ENCODE measurements around the gene KLHL3. TPM values are rescaled to one million over a fixed set of nuclear protein-coding genes. Genes with fewer than 3 reads are reported as not detected.

KLHL3 gene
- polyA plus RNA-seq, 1 experiment = 1.1 TPM

DNA sequence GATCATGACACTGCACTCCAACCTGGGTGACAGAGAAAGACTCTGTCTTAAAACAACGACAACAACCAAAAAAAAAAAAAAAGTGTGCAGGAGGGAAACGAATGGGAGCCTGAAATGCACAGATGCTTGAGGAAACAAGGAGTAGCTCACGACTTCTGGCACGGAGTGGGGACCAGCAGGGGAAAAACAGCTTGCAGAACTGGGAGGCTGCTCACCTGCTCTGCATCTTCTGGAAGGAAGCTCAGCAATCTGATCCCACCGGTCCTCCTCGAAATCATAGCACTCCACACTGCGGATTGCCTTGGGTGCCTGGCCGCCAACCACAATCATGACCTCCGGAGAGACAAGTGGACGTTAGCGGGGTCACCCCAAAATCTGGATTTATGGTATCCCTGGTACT lies 96.2 kb downstream of the KLHL3 start:
- H3K4me3 ChIP-seq (ENCODE audit: low read depth, low read length) = no peak overlapping the region
- 0 out of 2 replicates have a peak, but pooled peaks cover 2% of the 10 kb centered on the region for H3K27me3 ChIP-seq (ENCODE audit: control insufficient read depth, insufficient read depth, low read length)
- CTCF ChIA-PET = interaction anchor here (0.5 to 7.1 kb wide), 7 partner anchors 10 to 103 kb away, joined by 3 to 50 read pairs (median 4); no protein-coding TSS in a partner anchor

DNA sequence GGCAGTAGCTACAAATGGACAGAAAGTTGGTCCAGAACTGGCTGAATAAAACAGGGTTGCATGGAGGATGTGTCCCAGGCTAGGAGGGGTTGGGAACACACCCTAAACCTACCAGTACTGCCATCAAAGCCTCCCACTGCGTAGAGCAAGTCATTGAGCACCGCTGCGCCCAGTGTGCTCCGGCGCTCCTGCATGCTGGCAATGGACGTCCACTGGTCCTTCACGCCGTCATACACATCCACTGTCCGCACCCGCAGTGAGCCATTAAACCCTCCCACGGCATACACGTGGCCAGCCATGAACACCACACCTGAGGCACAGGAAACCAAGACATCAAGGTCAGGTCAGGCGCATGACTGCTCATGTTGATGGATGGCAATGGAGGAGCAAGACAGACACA lies 97.0 kb downstream of the KLHL3 start:
- H3K27me3 ChIP-seq (ENCODE audit: control insufficient read depth, insufficient read depth, low read length) = 0 out of 2 replicates have a peak, but pooled peaks cover 2% of the 10 kb centered on the region
- H3K4me3 ChIP-seq (ENCODE audit: low read depth, low read length) = no peak overlapping the region
- no peak for DNase-seq (ENCODE audit: low read depth)
- no peak for TF ChIP-seq CTCF (IDR thresholded peaks at IDR 0.05; ENCODE audit: insufficient read depth, low read depth, low read length)
- ChIA-PET POLR2A (no interaction called here), CTCF (interaction anchor here (0.7 to 7.1 kb wide), 6 partner anchors 9 to 113 kb away, joined by 3 to 50 read pairs (median 4); no protein-coding TSS in a partner anchor)
- no peaks in the 10 kb centered on the region for H3K36me3 ChIP-seq (ENCODE audit: control insufficient read depth, insufficient read depth, low read length)

More for the DNA sequence above, 96.2 kb downstream of the KLHL3 start:
- TF ChIP-seq CTCF (IDR thresholded peaks at IDR 0.05; ENCODE audit: insufficient read depth, low read depth, low read length) = no peak
- POLR2A ChIA-PET = no interaction called here
- H3K36me3 ChIP-seq (ENCODE audit: control insufficient read depth, insufficient read depth, low read length) = no peaks in the 10 kb centered on the region
- no peak for DNase-seq (ENCODE audit: low read depth)

DNA sequence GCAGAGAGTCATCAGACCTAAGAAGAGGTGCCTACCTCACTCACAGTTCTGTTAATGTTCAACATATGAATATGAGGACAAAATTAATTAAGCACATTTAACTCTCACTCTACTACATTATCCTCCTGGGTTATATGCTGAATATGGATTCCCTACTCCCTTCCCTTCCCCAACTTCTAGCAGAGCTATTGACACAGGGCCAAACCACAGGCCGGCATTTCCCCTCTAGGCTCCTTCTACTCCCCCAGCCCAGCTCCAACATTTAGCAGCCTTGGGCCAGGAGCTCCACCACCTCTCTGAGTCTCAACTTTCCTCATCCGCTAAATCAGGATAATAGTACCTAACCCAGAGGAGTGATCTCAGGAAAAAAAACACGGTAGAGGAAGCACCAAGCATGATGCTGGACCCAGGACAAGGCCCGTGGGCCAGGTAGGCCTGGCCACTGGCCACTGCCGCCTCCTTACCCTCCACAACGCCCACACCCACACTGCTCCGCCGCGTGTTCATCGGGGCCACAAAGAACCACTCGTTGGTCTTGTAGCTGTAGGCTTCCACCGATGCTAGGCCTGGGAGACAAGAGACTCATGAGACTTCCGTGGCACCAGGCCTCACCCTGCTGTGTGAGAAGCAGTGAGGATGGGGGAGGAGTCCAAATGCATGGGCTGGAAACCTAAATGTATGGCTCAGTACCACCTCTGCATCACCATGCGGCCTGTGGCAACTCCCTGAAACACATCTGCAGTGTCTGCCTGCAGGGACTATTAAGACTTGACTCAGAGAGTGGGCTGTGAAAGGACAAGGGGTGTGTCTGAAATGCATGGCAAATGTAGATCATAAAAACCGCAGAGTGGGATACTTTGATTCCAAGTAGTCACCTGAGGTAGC lies 98.8 kb downstream of the KLHL3 start:
- ChIA-PET POLR2A (no interaction called here), CTCF (interaction anchor here (0.5 to 7.1 kb wide), 5 partner anchors 7 to 311 kb away, joined by 3 to 50 read pairs (median 4); no protein-coding TSS in a partner anchor)

GRCh38 chr5:137636099-137636498 lies 99.8 kb downstream of the KLHL3 start:
- no peak for TF ChIP-seq CTCF (IDR thresholded peaks at IDR 0.05; ENCODE audit: insufficient read depth, low read depth, low read length)
- Histone ChIP-seq H3K36me3 (ENCODE audit: control insufficient read depth, insufficient read depth, low read length) (no peaks in the 10 kb centered on the region), H3K4me3 (ENCODE audit: low read depth, low read length) (no peak overlapping the region), H3K27me3 (ENCODE audit: control insufficient read depth, insufficient read depth, low read length) (no peaks in the 10 kb centered on the region)
- ChIA-PET CTCF (interaction anchor here (2.6 kb wide), 1 partner anchor 143 kb away, joined by 5 read pairs; no protein-coding TSS in a partner anchor), POLR2A (no interaction called here)
- no peak for DNase-seq (ENCODE audit: low read depth)

More for the DNA sequence above, 98.8 kb downstream of the KLHL3 start:
- TF ChIP-seq CTCF (IDR thresholded peaks at IDR 0.05; ENCODE audit: insufficient read depth, low read depth, low read length) = no peak
- no peak for DNase-seq (ENCODE audit: low read depth)
- Histone ChIP-seq H3K27me3 (ENCODE audit: control insufficient read depth, insufficient read depth, low read length) (0 out of 2 replicates have a peak, but pooled peaks cover 2% of the 10 kb centered on the region), H3K36me3 (ENCODE audit: control insufficient read depth, insufficient read depth, low read length) (no peaks in the 10 kb centered on the region), H3K4me3 (ENCODE audit: low read depth, low read length) (no peak overlapping the region)

- no peak for TF ChIP-seq CTCF (IDR thresholded peaks at IDR 0.05; ENCODE audit: insufficient read depth, low read depth, low read length)
- no peaks in the 10 kb centered on the region for H3K36me3 ChIP-seq (ENCODE audit: control insufficient read depth, insufficient read depth, low read length)
- no peak overlapping the region for H3K4me3 ChIP-seq (ENCODE audit: low read depth, low read length)
- CTCF ChIA-PET = interaction anchor here (0.7 to 2.6 kb wide), 4 partner anchors 25 to 143 kb away, joined by 3 to 18 read pairs (median 8); partner anchors contain the start of gene SPOCK1
- no peak for DNase-seq (ENCODE audit: low read depth)
- no peaks in the 10 kb centered on the region for H3K27me3 ChIP-seq (ENCODE audit: control insufficient read depth, insufficient read depth, low read length)
- POLR2A ChIA-PET = no interaction called here
These were observed 100.4 kb downstream of the KLHL3 start for GRCh38 chr5:137635521-137635921.

Measured in BJ (cell line).